Stimulated activated CD8-positive, alpha-beta memory T cell treated with anti-CD3 and anti-CD28 coated beads, Interleukin-12 subunit alpha, Interleukin-12 subunit beta, amount 100 ng/mL, for 4 hours (primary cell): ENCODE measurements around the gene TMEM18.
"Not testable (repeated sequence)": the region's sequence is repeated elsewhere in the genome, so short reads cannot be mapped to it uniquely, and the experiment has no call there.

Experiments
- DNase-seq: peaks from one replicate; pipeline ENCODE4 v3.0.0-alpha.2; 2020; ENCODE audit warnings: low read depth

The TMEM18 gene

GRCh38 chr2:693606-694005, 16.4 kb upstream of the TMEM18 start:
- DNase-seq: no peak

- DNase-seq: no peak
These were observed 15.6 kb upstream of the TMEM18 start for GRCh38 chr2:692767-693166.

GRCh38 chr2:691821-692761, 14.9 kb upstream of the TMEM18 start:
- DNase-seq: no peak

DNA sequence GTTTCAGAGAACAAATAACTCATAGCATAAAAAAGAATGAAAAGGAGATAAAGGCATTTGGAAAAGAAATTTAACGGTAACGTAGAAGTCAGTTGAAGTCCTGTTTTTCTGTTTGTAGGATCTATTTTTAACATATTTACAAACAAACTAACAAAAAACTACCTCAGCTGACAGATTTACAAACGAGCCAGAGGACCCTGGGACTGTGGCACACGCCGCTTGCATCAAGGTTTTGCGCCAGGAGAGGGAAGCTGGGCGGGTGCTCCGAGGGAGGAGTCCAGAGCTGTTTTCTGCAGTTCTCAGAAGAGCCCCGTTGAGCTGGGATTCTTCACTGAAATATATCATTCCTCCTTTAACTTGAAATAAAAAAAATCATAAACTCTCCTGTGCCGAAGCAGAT, 13.6 kb upstream of the TMEM18 start:
- DNase-seq: no peak

- no peak for DNase-seq
These were observed 12.8 kb upstream of the TMEM18 start for GRCh38 chr2:689877-690510.

GRCh38 chr2:689237-689636, 12.0 kb upstream of the TMEM18 start:
- no peak for DNase-seq

DNA sequence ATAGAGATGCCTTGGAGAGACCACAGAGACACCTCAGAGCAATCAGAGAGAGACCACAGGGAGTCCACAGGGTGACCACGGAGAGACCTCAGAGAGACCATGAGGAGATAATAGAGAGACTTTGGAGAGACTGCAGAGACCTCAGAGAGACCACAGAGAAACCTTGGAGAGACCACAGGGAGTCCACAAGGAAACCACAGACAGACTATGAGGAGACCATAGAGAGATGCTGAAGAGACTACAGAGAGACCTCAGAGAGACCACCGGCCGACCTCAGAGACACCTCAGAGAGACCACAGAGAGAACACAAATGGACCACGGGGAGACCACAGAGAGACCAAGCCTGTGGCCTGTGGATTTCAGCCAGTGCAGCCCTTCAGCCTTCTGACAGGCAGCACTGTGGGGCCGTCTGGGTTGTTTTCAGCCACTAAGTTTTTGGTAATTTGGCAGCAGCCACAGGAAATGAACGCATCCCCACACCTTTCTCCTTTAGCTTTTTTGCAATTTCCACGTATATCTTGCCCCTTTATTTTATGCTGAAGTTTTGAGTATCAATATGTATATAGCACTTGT, 11.4 kb upstream of the TMEM18 start:
- no peak for DNase-seq

DNA sequence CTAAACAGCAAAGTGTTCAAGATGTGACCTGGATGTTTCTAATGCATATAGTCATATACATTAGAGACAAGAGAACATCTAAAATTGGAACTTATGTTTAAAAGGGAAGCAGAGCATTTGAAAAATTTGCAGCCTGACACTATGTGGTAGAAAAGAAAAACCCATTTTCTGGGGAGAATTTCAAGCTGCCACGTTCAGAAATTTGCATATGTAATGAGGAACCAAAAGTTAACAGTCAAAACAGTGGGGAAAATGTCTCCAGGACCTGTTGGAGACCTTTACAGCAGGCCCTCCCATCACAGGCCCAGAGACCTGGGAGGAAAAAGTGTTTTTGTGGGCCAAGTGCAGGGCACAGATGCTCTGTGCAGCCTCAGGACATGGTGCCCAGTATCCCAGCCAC, 8.2 kb upstream of the TMEM18 start:
- DNase-seq: no peak

DNA sequence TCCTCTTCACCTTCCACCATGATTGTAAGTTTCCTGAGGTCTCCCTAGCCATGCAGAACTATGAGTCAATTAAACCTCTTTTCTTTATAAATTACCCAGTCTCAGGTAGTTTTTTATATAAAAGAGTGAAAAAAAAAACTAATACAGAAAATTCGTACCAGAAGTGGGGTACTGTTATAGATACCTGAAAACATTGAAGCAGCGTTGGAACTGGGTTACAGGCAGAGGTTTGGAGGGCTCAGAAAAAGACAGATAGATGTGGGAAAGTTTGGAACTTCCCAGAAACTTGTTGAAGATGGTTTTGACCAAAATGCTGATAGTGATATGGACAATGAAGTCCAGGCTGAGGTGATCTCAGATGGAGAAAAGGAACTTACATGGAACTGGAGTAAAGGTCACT, 7.7 kb upstream of the TMEM18 start:
- not testable (repeated sequence) for DNase-seq

DNA sequence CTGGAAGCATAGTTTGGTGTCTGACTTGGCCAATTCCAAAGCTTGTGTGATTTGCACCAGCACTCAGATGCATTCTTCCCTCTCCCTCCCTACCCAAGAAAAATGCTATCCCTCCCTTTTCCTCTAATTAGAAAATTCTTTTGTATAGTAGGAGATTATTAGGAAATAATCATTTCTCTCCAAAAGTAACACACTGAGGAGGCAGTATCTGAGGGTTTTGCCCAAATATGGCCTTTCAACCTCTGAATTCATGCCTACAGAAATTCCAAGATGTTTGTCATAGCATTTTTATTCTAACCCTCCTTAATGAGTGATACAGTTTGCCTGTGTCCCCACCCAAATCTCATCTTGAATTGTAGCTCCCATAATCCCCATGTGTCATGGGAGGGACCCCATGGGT, 5.0 kb upstream of the TMEM18 start:
- no peak for DNase-seq

- no peak for DNase-seq
These were observed 4.1 kb upstream of the TMEM18 start for GRCh38 chr2:681312-681711.

DNA sequence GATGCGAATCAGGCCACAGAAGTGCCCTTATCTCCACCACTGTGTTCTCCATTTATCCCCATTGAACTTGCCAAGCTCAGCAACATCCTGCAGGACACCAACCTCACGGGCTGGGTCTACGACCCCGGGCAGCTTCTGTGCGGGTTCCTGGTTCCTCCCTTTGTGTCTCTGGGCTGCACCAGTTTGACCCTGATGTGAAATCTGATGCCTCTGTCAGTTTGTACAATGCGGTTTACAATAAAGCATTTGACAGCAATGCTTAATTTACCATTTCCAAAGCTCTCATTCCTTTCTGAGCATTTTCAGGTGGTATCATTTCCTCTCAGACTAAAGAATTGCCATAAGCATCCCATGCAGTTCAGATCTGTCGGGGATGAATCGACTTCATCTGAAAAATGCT, 3.3 kb upstream of the TMEM18 start:
- DNase-seq: no peak

DNA sequence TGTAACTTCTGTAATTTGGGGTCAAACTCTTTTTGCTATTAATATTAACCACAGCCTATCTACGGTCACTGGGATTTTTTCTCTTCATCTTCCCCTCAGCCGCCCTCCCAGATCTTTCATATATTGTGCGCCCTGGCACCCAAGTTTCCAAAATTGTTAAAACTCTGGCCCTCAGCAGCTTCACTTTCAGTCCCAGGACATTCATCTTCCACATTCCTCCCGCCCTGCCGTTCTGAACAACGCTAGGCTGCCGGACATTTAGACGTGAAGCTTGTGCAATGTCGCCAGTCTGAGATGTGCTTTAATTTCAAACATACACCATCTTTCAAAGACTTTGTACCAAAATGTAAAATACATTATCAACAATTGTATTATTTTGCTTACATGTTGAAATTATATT, 1.8 kb upstream of the TMEM18 start:
- no peak for DNase-seq

GRCh38 chr2:677959-678550, 849 bp upstream of the TMEM18 start:
- DNase-seq: no peak

- DNase-seq: peak; percentile 96
These were observed 555 bp downstream of the TMEM18 start for GRCh38 chr2:676647-677055.

GRCh38 chr2:675982-676646, 1.1 kb downstream of the TMEM18 start:
- DNase-seq: no peak

DNA sequence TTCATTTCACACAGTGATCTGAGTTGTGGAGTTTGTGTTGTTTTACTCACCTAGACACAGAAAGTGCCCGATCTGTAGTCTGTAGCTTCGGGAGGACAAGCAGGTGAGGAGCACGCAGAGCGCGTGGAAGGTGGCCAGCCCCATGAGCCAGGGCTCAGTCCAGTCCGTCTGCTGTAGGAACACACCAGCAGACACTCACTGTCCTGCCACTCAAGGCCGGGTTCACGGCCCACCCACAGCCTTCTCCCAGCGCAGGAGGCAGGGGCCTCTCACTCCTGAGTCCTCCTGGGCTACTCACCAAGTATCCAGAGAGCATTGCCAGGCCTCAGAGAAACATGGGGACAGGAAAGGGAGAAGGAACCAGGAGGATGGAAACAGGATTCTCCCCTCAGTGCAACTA, 1.7 kb downstream of the TMEM18 start:
- DNase-seq: no peak

GRCh38 chr2:675051-675450, 2.2 kb downstream of the TMEM18 start:
- DNase-seq: no peak

DNA sequence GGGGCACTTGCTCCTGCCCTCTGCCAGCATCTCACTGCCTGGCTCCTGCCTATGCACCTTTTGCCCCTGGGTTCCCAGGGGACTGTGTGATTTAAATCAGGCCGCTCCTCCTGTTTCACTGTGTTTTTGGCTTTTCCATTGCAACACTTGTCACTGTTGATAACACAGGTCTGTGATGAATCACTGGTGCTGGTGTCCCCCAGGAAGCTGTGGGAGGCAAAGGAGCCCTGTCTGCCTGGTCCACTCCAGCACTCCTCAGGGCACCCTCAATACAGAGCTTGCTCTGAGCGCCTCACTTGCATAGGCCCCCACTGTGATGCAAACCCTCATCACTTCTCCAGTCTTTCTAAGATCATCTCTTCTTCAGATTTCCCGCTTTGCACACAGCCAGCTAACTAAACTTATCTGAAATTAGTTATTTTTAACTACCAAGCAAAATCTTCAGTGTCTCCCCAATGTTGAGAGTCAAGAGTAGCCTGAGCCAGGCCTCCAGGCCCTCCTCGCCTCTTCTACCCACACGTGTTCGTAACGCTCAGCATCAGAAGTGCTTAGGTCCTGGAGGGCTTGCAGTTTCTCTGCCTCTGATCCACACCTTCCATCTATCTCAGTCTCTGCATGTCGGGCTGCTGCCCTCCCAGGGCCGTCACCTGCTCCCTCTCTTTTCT, 2.8 kb downstream of the TMEM18 start:
- no peak for DNase-seq

DNA sequence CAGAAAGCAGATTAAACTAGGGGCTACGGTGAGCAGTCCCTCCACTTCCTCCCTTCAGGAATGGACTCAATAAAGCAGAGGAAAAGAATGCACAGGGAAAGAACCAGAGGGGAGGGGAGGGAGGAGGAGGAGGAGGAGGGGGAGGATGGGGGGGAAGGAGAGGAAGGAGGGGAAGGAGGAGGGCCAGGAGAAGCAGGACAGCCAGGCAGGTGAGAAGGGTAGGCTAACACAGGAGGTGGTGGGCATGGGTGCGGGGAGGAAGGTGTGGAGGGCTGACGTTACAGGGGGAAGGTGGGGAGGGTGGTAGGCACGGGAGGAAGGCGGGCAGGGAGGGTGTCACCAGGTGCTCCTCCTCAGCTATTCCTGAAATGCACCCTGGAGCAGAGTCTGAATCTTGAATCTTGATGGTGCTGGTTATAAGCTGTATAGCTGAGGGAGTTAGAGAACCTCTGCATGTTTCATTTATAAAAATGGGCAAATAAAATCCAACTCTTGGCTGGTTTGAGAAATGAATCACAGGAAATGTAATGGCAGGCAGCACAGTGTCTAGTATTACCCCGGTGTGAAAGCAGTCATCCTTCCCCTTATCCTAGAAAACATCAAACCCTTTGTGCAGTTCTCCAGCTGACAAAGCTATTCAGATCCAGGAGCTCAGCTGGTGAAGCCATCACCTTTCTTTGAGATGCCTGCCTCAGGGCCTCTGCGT, 3.4 kb downstream of the TMEM18 start:
- DNase-seq: no peak

DNA sequence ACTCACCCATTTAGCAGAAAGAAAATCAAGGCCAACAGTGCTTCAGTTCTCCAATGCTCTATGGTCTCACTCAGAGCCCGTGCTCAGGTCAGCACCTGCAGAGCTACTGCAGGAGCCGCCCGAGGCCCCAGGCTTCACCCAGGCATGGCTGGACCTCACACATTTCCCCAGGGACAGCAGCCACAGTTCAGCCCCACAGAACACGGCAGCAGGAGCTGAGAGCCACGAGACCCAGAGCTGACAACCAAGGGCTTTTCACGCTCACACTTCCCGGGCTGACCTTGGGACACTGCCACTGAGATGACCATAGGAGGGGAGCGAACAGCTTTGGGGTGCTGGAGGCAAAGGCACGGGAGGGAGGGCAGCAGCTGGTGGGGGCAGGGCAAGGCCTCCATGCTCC, 4.2 kb downstream of the TMEM18 start:
- DNase-seq: no peak
